Amniotic epithelial cell (primary cell): ENCODE results near the gene PKDCC.
A peak's percentile ranks its signal among the peaks of the same experiment; 100 is the strongest.

ENCODE experiments used
- DNase-seq: peaks from one replicate; pipeline ENCODE4 v3.0.0-alpha.2; 2010; ENCODE audit warnings: low read depth

PKDCC gene

GRCh38 chr2:42050010-42050702 is 2.3 kb downstream of the PKDCC start:
- DNase-seq: no peak

- no peak for DNase-seq
Measured at GRCh38 chr2:42050703-42051542, 3.1 kb downstream of the PKDCC start.

- DNase-seq: no peak
Measured at GRCh38 chr2:42051543-42052235, 3.9 kb downstream of the PKDCC start.

GRCh38 chr2:42052702-42053481 is 5.1 kb downstream of the PKDCC start:
- peak; percentile 87 for DNase-seq

GRCh38 chr2:42053482-42053790 is 5.6 kb downstream of the PKDCC start:
- no peak for DNase-seq

- no peak for DNase-seq
Measured at GRCh38 chr2:42053791-42054701, 6.2 kb downstream of the PKDCC start.

- DNase-seq: no peak
Measured at GRCh38 chr2:42054714-42055430, 7.1 kb downstream of the PKDCC start.

- no peak for DNase-seq
Measured at GRCh38 chr2:42055573-42056514, 8.0 kb downstream of the PKDCC start.

GRCh38 chr2:42057159-42057901 is 9.5 kb downstream of the PKDCC start:
- DNase-seq: no peak

- no peak for DNase-seq
Measured at GRCh38 chr2:42057902-42058450, 10.2 kb downstream of the PKDCC start.

- DNase-seq: no peak
Measured at GRCh38 chr2:42059261-42059898, 11.6 kb downstream of the PKDCC start.

- no peak for DNase-seq
Measured at GRCh38 chr2:42060028-42060427, 12.2 kb downstream of the PKDCC start.

GRCh38 chr2:42060718-42061619 is 13.1 kb downstream of the PKDCC start:
- DNase-seq: peak; percentile 96

GRCh38 chr2:42061839-42062238 is 14.0 kb downstream of the PKDCC start:
- DNase-seq: no peak

- DNase-seq: peak; percentile 97
Measured at GRCh38 chr2:42063431-42064171, 15.8 kb downstream of the PKDCC start.

GRCh38 chr2:42064417-42064942 is 16.7 kb downstream of the PKDCC start:
- DNase-seq: peak; percentile 97
